Uterus (tissue), 4 donors: ENCODE measurements around the gene TRAPPC2L. TPM values are rescaled to one million over a fixed set of nuclear protein-coding genes. Genes with fewer than 3 reads are reported as not detected.

Source experiments
- DNase-seq, 2 donors: peaks; one replicate each; pipeline ENCODE4 v3.0.0-alpha.2; 2019 to 2020
- H3K27ac ChIP-seq, 2 donors: fragments of 200-600 bp; sonication (generic); 1 replicate in 1 of 2; 2 replicates in 1 of 2; pipeline ENCODE4 v1.5.1; 2016 to 2018
- H3K27me3 ChIP-seq, 2 donors: fragments of 200-600 bp; sonication (generic); one replicate each; pipeline ENCODE4 v1.5.1; 2018 to 2019; ENCODE audit warnings: control low read depth in 1 of 2
- H3K36me3 ChIP-seq, 2 donors: fragments of 200-600 bp; sonication (generic); one replicate each; pipeline ENCODE4 v1.5.1; 2019; ENCODE audit warnings: control low read depth in 1 of 2
- H3K4me1 ChIP-seq, 2 donors: fragments of 200-600 bp; sonication (generic); one replicate each; pipeline ENCODE4 v1.5.1; 2018 to 2019; ENCODE audit warnings: control low read depth in 1 of 2
- H3K4me3 ChIP-seq, 2 donors: fragments of 200-600 bp; sonication (generic); 1 replicate in 1 of 2; 2 replicates in 1 of 2; pipeline ENCODE4 v1.5.1; 2018 to 2019; ENCODE audit warnings: mild to moderate bottlenecking in 1 of 2
- H3K9me3 ChIP-seq, 2 donors: fragments of 200-600 bp; sonication (generic); one replicate each; pipeline ENCODE4 v1.5.1; 2019; ENCODE audit warnings: control low read depth in 1 of 2
- CTCF ChIP-seq, 4 experiments: fragments of 200-600 bp in 2 of 4; fragments of 450-650 bp in 2 of 4; sonication (generic) in 2 of 4; IDR thresholded peaks; one replicate each; pipeline ENCODE4 v1.5.1; 2016 to 2019; ENCODE audit warnings: antibody characterized with exemption in 4 of 4, mild to moderate bottlenecking in 2 of 4, moderate library complexity in 1 of 4
- POLR2A ChIP-seq, 2 donors: fragments of 450-650 bp; IDR thresholded peaks; one replicate each; pipeline ENCODE4 v1.6.1; 2016; ENCODE audit warnings: antibody characterized with exemption in 2 of 2, mild to moderate bottlenecking in 1 of 2, moderate library complexity in 1 of 2
- intact Hi-C: fragments of 100-400 bp; cut with DNase I; formaldehyde crosslinking; loops from one replicate; pipeline ENCODE4 v1.15.1; 2023; ENCODE audit warnings: low total_unique reads
- total RNA-seq, 4 donors: library from RNA; depleted of rRNA in 3 of 4; stranded (reverse); fragments of >200 nt in 3 of 4; gene quantifications; one replicate each; pipeline versions ENCODE4 v1.1.0 to v1.2.4, GENCODE V29; 2014 to 2023
- donor health status: DM: yes; HTN: yes; CAD: no.

The TRAPPC2L gene
- total RNA-seq, 4 donors from 2014 or later: 21.5 to 680 (median 70.6) TPM

GRCh38 chr16:88894681-88895300 lies 37.9 kb downstream of the TRAPPC2L start:
- Histone ChIP-seq H3K36me3 (no peaks in the 10 kb centered on the region), H3K9me3 (no peaks in the 10 kb centered on the region), H3K4me1 (no peaks in the 10 kb centered on the region), H3K4me3 (no peak overlapping the region), H3K27ac (no peak overlapping the region), H3K27me3 (no peaks in the 10 kb centered on the region)
- TF ChIP-seq CTCF (IDR thresholded peaks at IDR 0.05) (no peak), POLR2A (IDR thresholded peaks at IDR 0.05) (no peak)
- no peak for DNase-seq
- intact Hi-C loops: no loop called here

DNA sequence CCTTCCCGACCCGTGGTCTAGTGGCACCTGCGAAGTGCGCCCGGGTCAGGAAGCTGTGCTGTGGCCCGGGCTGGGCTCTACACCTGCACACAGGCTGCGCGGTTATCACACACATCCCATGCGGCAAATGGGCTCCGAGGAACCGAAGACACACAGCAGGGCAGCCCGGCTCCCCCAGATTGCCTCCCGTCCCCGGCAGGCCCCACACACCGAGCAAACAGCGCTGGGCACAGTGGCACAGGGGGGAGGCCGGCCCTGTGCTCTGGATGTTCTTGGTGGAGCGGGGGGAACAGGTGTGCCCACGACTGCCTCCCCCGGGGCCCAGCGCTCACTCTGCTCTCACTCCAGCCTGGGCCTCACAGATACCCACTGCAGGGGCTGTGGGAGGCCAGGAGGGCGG lies 38.4 kb downstream of the TRAPPC2L start:
- no peaks in the 10 kb centered on the region for H3K27me3 ChIP-seq
- no peaks in the 10 kb centered on the region for H3K4me1 ChIP-seq
- intact Hi-C loops: no loop called here
- H3K36me3 ChIP-seq: no peaks in the 10 kb centered on the region
- H3K4me3 ChIP-seq: no peak overlapping the region
- TF ChIP-seq POLR2A (IDR thresholded peaks at IDR 0.05): no peak
- no peak for TF ChIP-seq CTCF (IDR thresholded peaks at IDR 0.05)
- no peak overlapping the region for H3K27ac ChIP-seq
- no peaks in the 10 kb centered on the region for H3K9me3 ChIP-seq
- DNase-seq: no peak

DNA sequence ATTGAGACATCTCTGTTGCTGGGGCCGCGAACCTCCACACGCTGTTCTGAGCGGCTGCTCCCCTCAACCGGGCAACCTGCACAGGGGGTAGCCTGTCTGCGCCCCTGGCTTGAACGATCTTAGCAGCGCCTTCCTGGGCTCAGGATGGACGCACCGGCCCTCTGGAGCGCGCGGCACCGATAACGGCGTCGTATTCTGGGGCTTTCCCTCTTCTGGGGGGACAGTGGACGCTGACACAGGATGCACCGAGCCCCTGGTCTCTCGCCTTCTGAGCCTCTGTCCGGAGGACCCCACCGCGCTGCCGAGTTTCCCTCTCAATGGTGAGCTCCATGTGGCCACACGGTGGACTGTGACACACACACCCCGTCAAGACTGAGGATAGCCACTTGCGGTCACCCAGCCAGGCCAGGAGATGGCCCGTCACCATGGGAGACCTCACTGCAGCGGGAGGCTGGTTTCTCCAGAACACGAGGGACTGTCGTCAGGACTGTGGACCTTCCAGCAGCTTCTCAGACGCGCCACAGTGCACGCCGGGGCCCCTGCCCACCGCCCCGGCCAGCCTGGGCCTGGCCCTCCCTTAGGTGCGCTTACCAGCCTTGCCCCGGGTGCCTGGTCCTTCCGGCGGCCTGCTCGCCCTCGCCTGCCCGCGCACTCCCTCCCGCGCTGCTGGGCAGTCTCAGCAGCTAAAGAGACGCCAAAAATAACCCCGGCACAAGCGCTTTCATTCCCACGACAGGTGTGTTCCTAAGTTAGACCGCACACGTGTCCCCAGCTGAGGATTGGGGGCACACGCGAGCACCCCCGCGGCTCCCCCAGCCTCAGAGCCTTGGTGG lies 39.5 kb downstream of the TRAPPC2L start:
- Histone ChIP-seq H3K27me3 (no peaks in the 10 kb centered on the region), H3K9me3 (no peaks in the 10 kb centered on the region), H3K4me3 (no peak overlapping the region), H3K36me3 (no peaks in the 10 kb centered on the region), H3K4me1 (no peaks in the 10 kb centered on the region), H3K27ac (no peak overlapping the region)
- DNase-seq: no peak
- intact Hi-C loops: no loop called here
- no peak for TF ChIP-seq CTCF (IDR thresholded peaks at IDR 0.05)
- no peak for TF ChIP-seq POLR2A (IDR thresholded peaks at IDR 0.05)

DNA sequence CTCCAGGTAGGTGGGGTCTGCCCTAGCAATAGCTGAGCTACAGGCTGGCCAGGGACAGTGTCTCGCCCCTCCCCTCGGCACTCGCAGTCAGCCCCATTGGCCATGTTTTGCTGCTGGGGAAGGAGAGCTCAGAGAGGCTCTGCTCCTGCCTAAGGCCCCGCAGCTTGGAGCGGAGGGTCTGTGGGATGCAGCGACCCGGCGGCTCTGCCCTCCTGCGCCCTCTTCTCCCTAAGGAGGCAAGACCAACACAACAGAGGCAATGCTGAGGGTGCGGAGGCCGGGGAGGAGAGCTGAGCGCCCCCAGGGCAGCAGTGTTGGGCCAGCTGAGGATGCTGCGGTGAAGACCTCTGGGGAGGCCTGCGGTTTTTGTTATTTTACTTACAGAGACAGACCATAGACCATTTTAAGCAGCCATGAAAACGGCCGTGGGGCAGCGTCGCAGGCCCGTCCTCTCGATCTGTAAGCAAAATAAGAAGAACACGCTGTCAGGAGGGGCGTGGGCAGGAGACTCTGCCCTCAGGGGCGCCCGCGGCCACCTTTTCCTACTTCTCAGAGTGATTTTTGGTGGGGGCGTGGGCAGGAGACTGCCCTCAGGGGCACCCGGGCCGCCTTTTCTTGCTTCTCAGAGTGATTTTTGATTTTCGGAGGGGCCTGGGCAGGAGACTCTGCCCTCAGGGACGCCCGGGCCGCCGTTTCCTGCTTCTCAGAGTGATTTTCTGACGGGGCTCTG lies 40.9 kb downstream of the TRAPPC2L start:
- Histone ChIP-seq H3K4me3 (no peak overlapping the region), H3K36me3 (no peaks in the 10 kb centered on the region), H3K27ac (no peak overlapping the region), H3K9me3 (no peaks in the 10 kb centered on the region), H3K27me3 (no peaks in the 10 kb centered on the region), H3K4me1 (no peaks in the 10 kb centered on the region)
- TF ChIP-seq CTCF (IDR thresholded peaks at IDR 0.05): no peak
- no peak for TF ChIP-seq POLR2A (IDR thresholded peaks at IDR 0.05)
- DNase-seq: no peak
- intact Hi-C loops: no loop called here
